WTC11 (cell line): Measurements from ENCODE around the gene ZNF19. TPM values are rescaled to one million over a fixed set of nuclear protein-coding genes. Genes with fewer than 3 reads are reported as not detected.

Experiments used
- ATAC-seq: fragments of 200-7000 bp; cut with Tn5 transposase; 2 replicates; pipeline ENCODE4 v1.10.0; 2021; ENCODE audit warnings: mild to moderate bottlenecking, moderate library complexity
- CTCF ChIA-PET: fragments of 300-600 bp; sonication (Branson Sonifier 250); formaldehyde crosslinking; loops from one replicate; lab custom pipeline; 2021; ENCODE audit warnings: antibody characterized with exemption; lab: Charles Lee
- POLR2A ChIA-PET: fragments of 350-600 bp; sonication (Branson Sonifier 250); formaldehyde crosslinking; loops from one replicate; lab custom pipeline; 2021; ENCODE audit warnings: antibody characterized with exemption; lab: Charles Lee
- DNase-seq: peaks from one replicate; pipeline ENCODE4 v3.0.0; 2021; ENCODE audit warnings: low spot score
- H3K27ac Mint-ChIP-seq: 2 replicates; pipeline ENCODE4 v1.8.0; 2021; ENCODE audit warnings: mixed read lengths
- H3K27me3 Mint-ChIP-seq: 2 replicates; pipeline ENCODE4 v1.8.0; 2021; ENCODE audit warnings: low read depth, mild to moderate bottlenecking, moderate library complexity, mixed read lengths
- H3K36me3 Mint-ChIP-seq: 2 replicates; pipeline ENCODE4 v1.8.0; 2021; ENCODE audit warnings: mixed read lengths
- H3K4me1 Mint-ChIP-seq: 2 replicates; pipeline ENCODE4 v1.8.0; 2022; ENCODE audit warnings: mixed read lengths
- H3K4me3 Mint-ChIP-seq: 2 replicates; pipeline ENCODE4 v1.8.0; 2021; ENCODE audit warnings: mild to moderate bottlenecking, moderate library complexity, mixed read lengths
- H3K9me3 Mint-ChIP-seq: 2 replicates; pipeline ENCODE4 v1.8.0; 2021; ENCODE audit warnings: mixed read lengths
- FOXP1 ChIP-seq: sonication (generic); formaldehyde crosslinking; IDR thresholded peaks from 2 replicates; pipeline ENCODE4 v1.8.0; 2022; ENCODE audit warnings: missing genetic modification reagents, mild to moderate bottlenecking, moderate library complexity, borderline replicate concordance
- IRF2 ChIP-seq: sonication (generic); formaldehyde crosslinking; IDR thresholded peaks from 2 replicates; pipeline ENCODE4 v1.8.0; 2022; ENCODE audit warnings: low read depth, missing genetic modification reagents, borderline replicate concordance
- JUN ChIP-seq: sonication (generic); formaldehyde crosslinking; IDR thresholded peaks from 2 replicates; pipeline ENCODE4 v1.8.0; 2023; ENCODE audit warnings: mild to moderate bottlenecking, missing genetic modification reagents
- MYBL2 ChIP-seq: sonication (generic); formaldehyde crosslinking; IDR thresholded peaks from 2 replicates; pipeline ENCODE4 v1.8.1; 2023; ENCODE audit warnings: mild to moderate bottlenecking, moderate library complexity, missing genetic modification reagents
- NFATC4 ChIP-seq: fragments of 250-450 bp; sonication (Bioruptor Pico); IDR thresholded peaks from 2 replicates; pipeline ENCODE4 v1.9.0; 2021; ENCODE audit warnings: mild to moderate bottlenecking
- NFYB ChIP-seq: sonication (generic); formaldehyde crosslinking; conservative IDR thresholded peaks from 2 replicates; pipeline ENCODE4 v1.8.0; 2022; ENCODE audit warnings: low read depth, missing genetic modification reagents
- NR1H2 ChIP-seq: sonication (generic); formaldehyde crosslinking; IDR thresholded peaks from 2 replicates; pipeline ENCODE4 v1.9.0; 2021; ENCODE audit warnings: mild to moderate bottlenecking, moderate library complexity, missing genetic modification reagents
- NR2C2 ChIP-seq: sonication (generic); formaldehyde crosslinking; IDR thresholded peaks from 2 replicates; pipeline ENCODE4 v1.8.0; 2022; ENCODE audit warnings: mild to moderate bottlenecking, missing genetic modification reagents
- TCF7 ChIP-seq: sonication (generic); formaldehyde crosslinking; IDR thresholded peaks from 2 replicates; pipeline ENCODE4 v1.8.0; 2022; ENCODE audit warnings: mild to moderate bottlenecking, low read depth, missing genetic modification reagents, moderate library complexity
- TEAD1 ChIP-seq: sonication (generic); formaldehyde crosslinking; IDR thresholded peaks from 2 replicates; pipeline ENCODE4 v1.8.0; 2022; ENCODE audit warnings: mild to moderate bottlenecking, missing genetic modification reagents
- ZBTB21 ChIP-seq: sonication (generic); formaldehyde crosslinking; IDR thresholded peaks from 2 replicates; pipeline ENCODE4 v1.8.1; 2023; ENCODE audit warnings: mild to moderate bottlenecking, missing genetic modification reagents, borderline replicate concordance
- total RNA-seq: library from RNA; stranded (reverse); gene quantifications from 3 replicates; pipeline ENCODE4 v1.2.3, GENCODE V29; 2021
- TF ChIP-seq, protein P1 (sequence below): sonication (generic); formaldehyde crosslinking; IDR thresholded peaks from 2 replicates; pipeline ENCODE4 v1.8.0; 2022; ENCODE audit warnings: mild to moderate bottlenecking, missing genetic modification reagents
- TF ChIP-seq, protein P2 (sequence below): fragments of 250-450 bp; sonication (Bioruptor Pico); conservative IDR thresholded peaks from 2 replicates; pipeline ENCODE4 v1.9.0; 2021; ENCODE audit warnings: mild to moderate bottlenecking
- TF ChIP-seq, protein P3 (sequence below): sonication (generic); formaldehyde crosslinking; IDR thresholded peaks from 2 replicates; pipeline ENCODE4 v1.8.1; 2022; ENCODE audit warnings: low read depth, missing genetic modification reagents, borderline replicate concordance
- TF ChIP-seq, protein P4 (sequence below): sonication (generic); formaldehyde crosslinking; IDR thresholded peaks from 2 replicates; pipeline ENCODE4 v1.8.1; 2023; ENCODE audit warnings: mild to moderate bottlenecking, missing genetic modification reagents
- TF ChIP-seq, protein P5 (sequence below): fragments of 250-450 bp; sonication (Bioruptor Pico); IDR thresholded peaks from 2 replicates; pipeline ENCODE4 v2.1.2; 2022; ENCODE audit warnings: mild to moderate bottlenecking, moderate library complexity
- TF ChIP-seq, protein P6 (sequence below): sonication (generic); formaldehyde crosslinking; conservative IDR thresholded peaks from 2 replicates; pipeline ENCODE4 v1.8.1; 2023; ENCODE audit warnings: mild to moderate bottlenecking, low read depth, missing genetic modification reagents, moderate library complexity

The ZNF19 gene
- total RNA-seq, 1 experiment from 2014 or later, result 4.3 TPM

DNA sequence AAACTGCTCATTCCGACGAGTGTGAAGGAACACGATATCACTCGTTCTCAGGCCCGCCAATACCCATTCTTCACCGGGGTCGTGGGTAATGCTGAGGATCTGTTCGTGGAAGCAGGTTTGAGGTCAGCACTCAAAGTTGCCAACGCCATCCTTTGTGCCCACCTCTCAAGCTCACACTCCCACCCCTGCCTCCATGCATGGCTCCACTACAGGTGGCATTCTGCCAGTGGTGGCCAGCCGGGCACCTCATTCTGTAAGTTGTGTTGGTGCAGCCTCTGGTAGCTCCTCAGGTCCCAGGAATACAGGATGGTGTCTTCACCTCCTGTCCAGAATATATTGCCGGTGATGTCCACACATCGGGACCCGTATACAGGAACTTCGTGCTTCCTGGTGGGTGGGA is 57.9 kb downstream of the ZNF19 start (continued):
- TF ChIP-seq TCF7 (CRISPR knock-in tag), result no peak
- TF ChIP-seq, protein P1, sequence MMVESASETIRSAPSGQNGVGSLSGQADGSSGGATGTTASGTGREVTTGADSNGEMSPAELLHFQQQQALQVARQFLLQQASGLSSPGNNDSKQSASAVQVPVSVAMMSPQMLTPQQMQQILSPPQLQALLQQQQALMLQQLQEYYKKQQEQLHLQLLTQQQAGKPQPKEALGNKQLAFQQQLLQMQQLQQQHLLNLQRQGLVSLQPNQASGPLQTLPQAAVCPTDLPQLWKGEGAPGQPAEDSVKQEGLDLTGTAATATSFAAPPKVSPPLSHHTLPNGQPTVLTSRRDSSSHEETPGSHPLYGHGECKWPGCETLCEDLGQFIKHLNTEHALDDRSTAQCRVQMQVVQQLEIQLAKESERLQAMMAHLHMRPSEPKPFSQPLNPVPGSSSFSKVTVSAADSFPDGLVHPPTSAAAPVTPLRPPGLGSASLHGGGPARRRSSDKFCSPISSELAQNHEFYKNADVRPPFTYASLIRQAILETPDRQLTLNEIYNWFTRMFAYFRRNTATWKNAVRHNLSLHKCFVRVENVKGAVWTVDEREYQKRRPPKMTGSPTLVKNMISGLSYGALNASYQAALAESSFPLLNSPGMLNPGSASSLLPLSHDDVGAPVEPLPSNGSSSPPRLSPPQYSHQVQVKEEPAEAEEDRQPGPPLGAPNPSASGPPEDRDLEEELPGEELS, result no peak
- no peak for TF ChIP-seq MYBL2
- TF ChIP-seq IRF2 (CRISPR knock-in tag), result no peak
- TF ChIP-seq NR1H2, result no peak

DNA sequence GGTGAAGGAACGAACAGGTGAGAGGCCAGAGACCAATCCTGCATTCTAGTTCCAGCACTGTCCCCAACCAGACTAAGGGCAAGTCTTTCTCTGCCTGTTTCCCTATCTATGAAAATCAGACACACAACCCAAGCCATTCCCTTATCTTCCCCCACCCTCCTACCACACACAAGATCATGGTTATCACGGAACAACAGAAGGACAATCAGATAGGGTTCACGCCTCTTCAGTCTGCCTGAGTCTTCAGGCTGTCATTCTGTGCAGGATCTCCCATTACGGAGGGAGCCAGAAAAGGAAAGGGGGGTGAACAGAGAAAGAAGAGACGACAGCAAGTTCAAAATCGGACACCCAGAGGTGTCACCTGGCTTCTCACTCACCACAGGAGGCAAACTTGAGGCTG is 58.4 kb downstream of the ZNF19 start:
- Mint-ChIP-seq H3K4me1 (peaks cover 10% of the 10 kb centered on the region), H3K27ac (no peak overlapping the region), H3K4me3 (no peak overlapping the region), H3K27me3 (peaks cover 25% of the 10 kb centered on the region), H3K36me3 (no peaks in the 10 kb centered on the region), H3K9me3 (no peaks in the 10 kb centered on the region)
- DNase-seq, result no peak
- POLR2A ChIA-PET, result no interaction called here
- no peak for ATAC-seq
- CTCF ChIA-PET, result no interaction called here
- TF ChIP-seq ZBTB21 (CRISPR knock-in tag) (no peak), TEAD1 (no peak), NR2C2 (no peak), TCF7 (CRISPR knock-in tag) (no peak), JUN (CRISPR knock-in tag) (no peak), FOXP1 (CRISPR knock-in tag) (no peak)
- TF ChIP-seq, protein P2, sequence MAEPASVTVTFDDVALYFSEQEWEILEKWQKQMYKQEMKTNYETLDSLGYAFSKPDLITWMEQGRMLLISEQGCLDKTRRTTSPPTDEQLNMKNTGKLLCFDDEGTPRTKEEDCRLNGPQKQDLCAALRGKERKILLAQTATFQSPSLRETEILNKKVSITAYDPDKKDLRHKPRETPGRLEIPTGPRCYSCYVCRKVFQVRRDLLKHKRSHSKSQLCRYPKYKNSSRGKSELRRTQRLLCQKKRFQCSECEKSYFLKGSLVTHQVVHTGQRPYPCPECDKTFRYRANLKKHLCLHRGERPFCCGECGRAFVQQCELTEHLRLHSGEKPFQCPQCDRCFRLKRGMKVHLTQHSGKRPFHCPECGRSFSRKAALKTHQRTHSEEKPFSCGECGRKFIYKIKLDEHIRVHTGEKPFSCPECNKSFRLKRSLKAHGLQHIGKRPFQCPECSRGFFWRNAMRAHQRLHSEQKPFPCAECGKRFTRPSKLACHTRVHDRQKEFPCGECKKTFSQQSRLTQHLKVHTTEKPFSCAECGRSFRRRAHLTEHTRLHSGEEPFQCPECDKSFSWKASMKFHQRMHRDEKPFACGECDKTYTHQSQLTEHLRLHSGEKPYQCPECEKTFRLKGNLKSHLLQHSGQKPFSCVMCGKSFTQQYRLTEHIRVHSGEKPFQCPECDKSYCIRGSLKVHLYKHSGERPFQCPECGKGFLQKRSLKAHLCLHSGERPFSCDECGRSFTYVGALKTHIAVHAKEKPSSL (CRISPR knock-in tag), result no peak
- TF ChIP-seq, protein P3, sequence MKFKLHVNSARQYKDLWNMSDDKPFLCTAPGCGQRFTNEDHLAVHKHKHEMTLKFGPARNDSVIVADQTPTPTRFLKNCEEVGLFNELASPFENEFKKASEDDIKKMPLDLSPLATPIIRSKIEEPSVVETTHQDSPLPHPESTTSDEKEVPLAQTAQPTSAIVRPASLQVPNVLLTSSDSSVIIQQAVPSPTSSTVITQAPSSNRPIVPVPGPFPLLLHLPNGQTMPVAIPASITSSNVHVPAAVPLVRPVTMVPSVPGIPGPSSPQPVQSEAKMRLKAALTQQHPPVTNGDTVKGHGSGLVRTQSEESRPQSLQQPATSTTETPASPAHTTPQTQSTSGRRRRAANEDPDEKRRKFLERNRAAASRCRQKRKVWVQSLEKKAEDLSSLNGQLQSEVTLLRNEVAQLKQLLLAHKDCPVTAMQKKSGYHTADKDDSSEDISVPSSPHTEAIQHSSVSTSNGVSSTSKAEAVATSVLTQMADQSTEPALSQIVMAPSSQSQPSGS (CRISPR knock-in tag), result no peak

DNA sequence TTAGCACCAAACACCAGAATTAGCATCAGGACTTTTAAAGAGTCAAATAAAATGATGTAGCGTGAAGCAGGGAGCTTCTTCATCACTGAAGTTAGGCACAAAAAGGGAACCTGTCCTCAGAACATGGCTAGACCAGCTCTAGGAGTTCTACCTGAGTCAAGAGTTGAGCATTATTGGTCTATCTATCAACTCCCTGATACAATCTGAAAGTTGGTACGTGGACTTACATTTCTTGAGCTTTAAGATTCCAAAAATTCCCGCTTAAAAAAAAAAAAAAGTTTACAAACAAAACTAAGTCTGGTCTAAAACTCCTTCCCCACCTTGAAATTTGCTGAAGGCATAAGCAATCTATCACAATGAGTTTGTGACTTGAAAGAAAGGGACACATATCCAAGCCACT is 59.5 kb downstream of the ZNF19 start:
- POLR2A ChIA-PET, result interaction anchor here (0.6 to 0.7 kb wide), 3 partner anchors 9 to 97 kb away, joined by 3 to 4 read pairs (median 3); partner anchors contain the start of gene ZNF23
- no peak overlapping the region for H3K27ac Mint-ChIP-seq
- no peak overlapping the region for H3K4me3 Mint-ChIP-seq
- ATAC-seq, result no peak
- CTCF ChIA-PET, result interaction anchor here (0.8 to 1.5 kb wide), 6 partner anchors 10 to 70 kb away, joined by 3 to 6 read pairs (median 4); no protein-coding TSS in a partner anchor
- no peak for DNase-seq
- peaks cover 16% of the 10 kb centered on the region for H3K4me1 Mint-ChIP-seq
- H3K36me3 Mint-ChIP-seq, result no peaks in the 10 kb centered on the region
- peaks cover 36% of the 10 kb centered on the region for H3K27me3 Mint-ChIP-seq
- H3K9me3 Mint-ChIP-seq, result no peaks in the 10 kb centered on the region
- TF ChIP-seq, protein P4, sequence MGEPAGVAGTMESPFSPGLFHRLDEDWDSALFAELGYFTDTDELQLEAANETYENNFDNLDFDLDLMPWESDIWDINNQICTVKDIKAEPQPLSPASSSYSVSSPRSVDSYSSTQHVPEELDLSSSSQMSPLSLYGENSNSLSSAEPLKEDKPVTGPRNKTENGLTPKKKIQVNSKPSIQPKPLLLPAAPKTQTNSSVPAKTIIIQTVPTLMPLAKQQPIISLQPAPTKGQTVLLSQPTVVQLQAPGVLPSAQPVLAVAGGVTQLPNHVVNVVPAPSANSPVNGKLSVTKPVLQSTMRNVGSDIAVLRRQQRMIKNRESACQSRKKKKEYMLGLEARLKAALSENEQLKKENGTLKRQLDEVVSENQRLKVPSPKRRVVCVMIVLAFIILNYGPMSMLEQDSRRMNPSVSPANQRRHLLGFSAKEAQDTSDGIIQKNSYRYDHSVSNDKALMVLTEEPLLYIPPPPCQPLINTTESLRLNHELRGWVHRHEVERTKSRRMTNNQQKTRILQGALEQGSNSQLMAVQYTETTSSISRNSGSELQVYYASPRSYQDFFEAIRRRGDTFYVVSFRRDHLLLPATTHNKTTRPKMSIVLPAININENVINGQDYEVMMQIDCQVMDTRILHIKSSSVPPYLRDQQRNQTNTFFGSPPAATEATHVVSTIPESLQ (CRISPR knock-in tag), result no peak
- TF ChIP-seq IRF2 (CRISPR knock-in tag) (no peak), TCF7 (CRISPR knock-in tag) (no peak), NFYB (CRISPR knock-in tag) (no peak), NFATC4 (no peak)
- TF ChIP-seq, protein P5, sequence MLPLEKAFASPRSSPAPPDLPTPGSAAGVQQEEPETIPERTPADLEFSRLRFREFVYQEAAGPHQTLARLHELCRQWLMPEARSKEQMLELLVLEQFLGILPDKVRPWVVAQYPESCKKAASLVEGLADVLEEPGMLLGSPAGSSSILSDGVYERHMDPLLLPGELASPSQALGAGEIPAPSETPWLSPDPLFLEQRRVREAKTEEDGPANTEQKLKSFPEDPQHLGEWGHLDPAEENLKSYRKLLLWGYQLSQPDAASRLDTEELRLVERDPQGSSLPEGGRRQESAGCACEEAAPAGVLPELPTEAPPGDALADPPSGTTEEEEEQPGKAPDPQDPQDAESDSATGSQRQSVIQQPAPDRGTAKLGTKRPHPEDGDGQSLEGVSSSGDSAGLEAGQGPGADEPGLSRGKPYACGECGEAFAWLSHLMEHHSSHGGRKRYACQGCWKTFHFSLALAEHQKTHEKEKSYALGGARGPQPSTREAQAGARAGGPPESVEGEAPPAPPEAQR, result no peak
- TF ChIP-seq, protein P6, sequence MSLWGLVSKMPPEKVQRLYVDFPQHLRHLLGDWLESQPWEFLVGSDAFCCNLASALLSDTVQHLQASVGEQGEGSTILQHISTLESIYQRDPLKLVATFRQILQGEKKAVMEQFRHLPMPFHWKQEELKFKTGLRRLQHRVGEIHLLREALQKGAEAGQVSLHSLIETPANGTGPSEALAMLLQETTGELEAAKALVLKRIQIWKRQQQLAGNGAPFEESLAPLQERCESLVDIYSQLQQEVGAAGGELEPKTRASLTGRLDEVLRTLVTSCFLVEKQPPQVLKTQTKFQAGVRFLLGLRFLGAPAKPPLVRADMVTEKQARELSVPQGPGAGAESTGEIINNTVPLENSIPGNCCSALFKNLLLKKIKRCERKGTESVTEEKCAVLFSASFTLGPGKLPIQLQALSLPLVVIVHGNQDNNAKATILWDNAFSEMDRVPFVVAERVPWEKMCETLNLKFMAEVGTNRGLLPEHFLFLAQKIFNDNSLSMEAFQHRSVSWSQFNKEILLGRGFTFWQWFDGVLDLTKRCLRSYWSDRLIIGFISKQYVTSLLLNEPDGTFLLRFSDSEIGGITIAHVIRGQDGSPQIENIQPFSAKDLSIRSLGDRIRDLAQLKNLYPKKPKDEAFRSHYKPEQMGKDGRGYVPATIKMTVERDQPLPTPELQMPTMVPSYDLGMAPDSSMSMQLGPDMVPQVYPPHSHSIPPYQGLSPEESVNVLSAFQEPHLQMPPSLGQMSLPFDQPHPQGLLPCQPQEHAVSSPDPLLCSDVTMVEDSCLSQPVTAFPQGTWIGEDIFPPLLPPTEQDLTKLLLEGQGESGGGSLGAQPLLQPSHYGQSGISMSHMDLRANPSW, result no peak
- TF ChIP-seq, protein P3 (CRISPR knock-in tag), result no peak
